ENCODE measurements around the gene SCGB1C1.
"Not testable (repeated sequence)": the region's sequence is repeated elsewhere in the genome, so short reads cannot be mapped to it uniquely, and the experiment has no call there.

Gene SCGB1C1

GRCh38 chr11:192674-193128 is at the start of gene SCGB1C1:
SCGB1C1 (plus strand) TSS chr11:193078; CDS start chr11:193100, 22 bp downstream.
- DNase-seq (ENCODE audit: low read depth): not testable (repeated sequence)

GRCh38 chr11:180242-180641 is 12.6 kb upstream of the SCGB1C1 start:
- DNase-seq (ENCODE audit: low read depth): not testable (repeated sequence)

- DNase-seq (ENCODE audit: low read depth): not testable (repeated sequence)
Observed at GRCh38 chr11:189200-189783, 3.6 kb upstream of the SCGB1C1 start.

GRCh38 chr11:189843-190311 is 3.0 kb upstream of the SCGB1C1 start:
- not testable (repeated sequence) for DNase-seq (ENCODE audit: low read depth)

GRCh38 chr11:190546-190945 is 2.3 kb upstream of the SCGB1C1 start:
- not testable (repeated sequence) for DNase-seq (ENCODE audit: low read depth)

GRCh38 chr11:191490-192478 is 1.1 kb upstream of the SCGB1C1 start:
- not testable (repeated sequence) for DNase-seq (ENCODE audit: low read depth)

- DNase-seq (ENCODE audit: low read depth): not testable (repeated sequence)
Observed at GRCh38 chr11:193481-193880, 603 bp downstream of the SCGB1C1 start.

- no peak for DNase-seq (ENCODE audit: low read depth)
Observed at GRCh38 chr11:196786-197731, 4.2 kb downstream of the SCGB1C1 start.

GRCh38 chr11:197741-198235 is 4.9 kb downstream of the SCGB1C1 start:
- DNase-seq (ENCODE audit: low read depth): no peak

GRCh38 chr11:198236-198806 is 5.4 kb downstream of the SCGB1C1 start:
- no peak for DNase-seq (ENCODE audit: low read depth)

GRCh38 chr11:199004-199581 is 6.2 kb downstream of the SCGB1C1 start:
- no peak for DNase-seq (ENCODE audit: low read depth)

- DNase-seq (ENCODE audit: low read depth): no peak
Observed at GRCh38 chr11:199782-200181, 6.9 kb downstream of the SCGB1C1 start.

GRCh38 chr11:200224-201003 is 7.5 kb downstream of the SCGB1C1 start:
- DNase-seq (ENCODE audit: low read depth): no peak

GRCh38 chr11:201966-202365 is 9.1 kb downstream of the SCGB1C1 start:
- DNase-seq (ENCODE audit: low read depth): no peak

GRCh38 chr11:202490-202889 is 9.6 kb downstream of the SCGB1C1 start:
- DNase-seq (ENCODE audit: low read depth): no peak

- no peak for DNase-seq (ENCODE audit: low read depth)
Observed at GRCh38 chr11:203056-203944, 10.4 kb downstream of the SCGB1C1 start.

GRCh38 chr11:203945-204586 is 11.2 kb downstream of the SCGB1C1 start:
- DNase-seq (ENCODE audit: low read depth): no peak

- DNase-seq (ENCODE audit: low read depth): no peak
Observed at GRCh38 chr11:204587-205109, 11.8 kb downstream of the SCGB1C1 start.
